Mesendoderm (in vitro differentiated cells): Measurements from ENCODE around the gene CEP72.

Experiments
- DNase-seq: peaks from one replicate; pipeline ENCODE4 v3.0.0; 2013
- H2AK5ac ChIP-seq: 2 replicates; pipeline ENCODE4 v1.6.1; 2013; ENCODE audit warnings: low read length, inconsistent platforms
- H2BK120ac ChIP-seq: 2 replicates; pipeline ENCODE4 v1.6.1; 2013; ENCODE audit warnings: low read depth, mild to moderate bottlenecking, low read length, moderate library complexity, mixed read lengths
- H2BK15ac ChIP-seq: replicated peaks from 2 replicates; pipeline ENCODE4 v1.6.1; 2013; ENCODE audit warnings: low read depth, mild to moderate bottlenecking, moderate library complexity
- H2BK5ac ChIP-seq: 2 replicates; pipeline ENCODE4 v1.6.1; 2013; ENCODE audit warnings: low read length, inconsistent platforms
- H3K18ac ChIP-seq: 2 replicates; pipeline ENCODE4 v1.6.1; 2013; ENCODE audit warnings: mild to moderate bottlenecking, low read length, mixed read lengths
- H3K23ac ChIP-seq: one replicate; pipeline ENCODE4 v1.6.1; 2013; ENCODE audit warnings: low read length
- H3K27ac ChIP-seq: 2 replicates; pipeline ENCODE4 v1.5.1; 2013; ENCODE audit warnings: low read depth, mild to moderate bottlenecking, inconsistent platforms, low read length, moderate library complexity
- H3K27me3 ChIP-seq: 2 replicates; pipeline ENCODE4 v1.6.1; 2013; ENCODE audit warnings: low read length, control low read depth, mild to moderate bottlenecking, inconsistent platforms; ENCODE audit not compliant: insufficient read depth, poor library complexity
- H3K36me3 ChIP-seq: 2 replicates; pipeline ENCODE4 v1.6.1; 2013; ENCODE audit warnings: low read length, inconsistent platforms; ENCODE audit not compliant: control insufficient read depth, insufficient read depth
- H3K4ac ChIP-seq: one replicate; pipeline ENCODE4 v1.6.1; 2013; ENCODE audit warnings: low read depth, mild to moderate bottlenecking, low read length, moderate library complexity
- H3K4me1 ChIP-seq: 2 replicates; pipeline ENCODE4 v1.6.1; 2013; ENCODE audit warnings: low read depth, low read length, inconsistent platforms; ENCODE audit not compliant: control insufficient read depth
- H3K4me2 ChIP-seq: 2 replicates; pipeline ENCODE4 v1.6.1; 2013; ENCODE audit warnings: low read length
- H3K4me3 ChIP-seq: 2 replicates; pipeline ENCODE4 v1.5.1; 2013; ENCODE audit warnings: mild to moderate bottlenecking, low read length
- H3K56ac ChIP-seq: one replicate; pipeline ENCODE4 v1.6.1; 2013; ENCODE audit warnings: low read length
- H3K79me1 ChIP-seq: 2 replicates; pipeline ENCODE4 v1.6.1; 2013; ENCODE audit warnings: low read length, inconsistent platforms
- H3K79me2 ChIP-seq: 2 replicates; pipeline ENCODE4 v1.6.1; 2013; ENCODE audit warnings: mild to moderate bottlenecking, low read length; ENCODE audit not compliant: control insufficient read depth, insufficient read depth
- H3K9ac ChIP-seq: 2 replicates; pipeline ENCODE4 v1.6.1; 2013; ENCODE audit warnings: low read length, inconsistent platforms
- H4K5ac ChIP-seq: one replicate; pipeline ENCODE4 v1.6.1; 2013; ENCODE audit warnings: low read length
- H4K8ac ChIP-seq: one replicate; pipeline ENCODE4 v1.6.1; 2013; ENCODE audit warnings: low read depth, mild to moderate bottlenecking, control low read depth, low read length, moderate library complexity
- WGBS: extraction: QIAGEN DNeasy Blood & Tissue Kit; methylation state at CpG from one replicate; pipeline ENCODE4 v1.1.7; 2013; ENCODE audit warnings: low lambda C conversion rate, missing lambda C conversion rate; ENCODE audit not compliant: insufficient coverage; ENCODE audit errors: extremely low coverage; 5-methylcytosine and 5-hydroxymethylcytosine counted together

CEP72 gene

GRCh38 chr5:641331-641765 is 29.2 kb downstream of the CEP72 start:
- no peak overlapping the region for H3K9ac ChIP-seq
- H3K4me1 ChIP-seq = no peaks in the 10 kb centered on the region
- no peak overlapping the region for H2BK15ac ChIP-seq
- no peak overlapping the region for H4K8ac ChIP-seq
- no peak overlapping the region for H3K56ac ChIP-seq
- H3K79me1 ChIP-seq = no peaks in the 10 kb centered on the region
- no peak overlapping the region for H2AK5ac ChIP-seq
- H3K27me3 ChIP-seq = no peaks in the 10 kb centered on the region
- no peak overlapping the region for H2BK120ac ChIP-seq
- peaks cover 18% of the 10 kb centered on the region for H3K36me3 ChIP-seq
- H3K4ac ChIP-seq = no peak overlapping the region
- H3K4me3 ChIP-seq = no peak overlapping the region
- H4K5ac ChIP-seq = no peak overlapping the region
- H3K4me2 ChIP-seq = no peak overlapping the region
- no CpG with 5 or more reads among the region's 14 CpGs for WGBS
- H3K23ac ChIP-seq = no peak overlapping the region
- no peak overlapping the region for H3K18ac ChIP-seq
- H3K79me2 ChIP-seq = no peaks in the 10 kb centered on the region
- H3K27ac ChIP-seq = no peak overlapping the region
- H2BK5ac ChIP-seq = no peak overlapping the region
- DNase-seq = no peak

- H3K4ac ChIP-seq = no peak overlapping the region
- no peak overlapping the region for H2BK120ac ChIP-seq
- H3K36me3 ChIP-seq = peaks cover 21% of the 10 kb centered on the region
- H2AK5ac ChIP-seq = no peak overlapping the region
- H2BK15ac ChIP-seq = no peak overlapping the region
- no peak for DNase-seq
- H3K9ac ChIP-seq = no peak overlapping the region
- no peak overlapping the region for H2BK5ac ChIP-seq
- H3K4me3 ChIP-seq = no peak overlapping the region
- no peak overlapping the region for H4K5ac ChIP-seq
- no CpG with 5 or more reads among the region's 14 CpGs for WGBS
- H3K18ac ChIP-seq = no peak overlapping the region
- no peak overlapping the region for H3K4me2 ChIP-seq
- H3K56ac ChIP-seq = no peak overlapping the region
- H3K27me3 ChIP-seq = no peaks in the 10 kb centered on the region
- H4K8ac ChIP-seq = no peak overlapping the region
- H3K79me1 ChIP-seq = peaks cover 2% of the 10 kb centered on the region
- H3K79me2 ChIP-seq = no peaks in the 10 kb centered on the region
- no peak overlapping the region for H3K23ac ChIP-seq
- H3K4me1 ChIP-seq = no peaks in the 10 kb centered on the region
- H3K27ac ChIP-seq = no peak overlapping the region
Measured at GRCh38 chr5:642481-642880, 30.3 kb downstream of the CEP72 start.

DNA sequence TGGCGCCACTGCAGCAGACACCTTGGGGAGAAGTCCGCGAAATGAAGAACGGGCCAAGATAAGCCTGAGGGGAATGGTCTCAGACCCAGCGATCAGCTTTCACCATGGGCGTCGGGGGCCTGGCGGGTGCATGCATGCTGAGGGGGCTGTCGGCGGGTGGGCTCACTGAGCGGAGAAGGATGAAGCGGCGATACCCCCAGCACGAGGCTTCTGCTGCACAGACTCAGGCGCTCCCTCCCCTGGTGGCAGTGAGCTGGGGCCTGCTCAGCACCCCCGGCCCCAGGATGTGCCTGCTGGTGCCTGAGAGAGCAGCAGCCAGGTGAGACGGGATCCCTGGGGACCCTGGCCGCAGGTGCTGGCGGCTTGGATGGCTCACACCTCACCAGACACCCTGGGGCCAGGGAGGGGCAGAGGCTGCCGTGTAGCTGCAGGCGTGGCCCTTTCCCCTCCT is 31.2 kb downstream of the CEP72 start:
- Histone ChIP-seq H3K4me1 (no peaks in the 10 kb centered on the region), H2BK5ac (no peak overlapping the region), H3K23ac (no peak overlapping the region), H3K4ac (no peak overlapping the region), H3K36me3 (peaks cover 20% of the 10 kb centered on the region), H4K5ac (no peak overlapping the region), H2BK120ac (no peak overlapping the region), H3K56ac (no peak overlapping the region), H3K4me3 (no peak overlapping the region), H3K4me2 (no peak overlapping the region), H3K9ac (no peak overlapping the region), H3K27me3 (no peaks in the 10 kb centered on the region), H3K27ac (no peak overlapping the region), H2BK15ac (no peak overlapping the region), H2AK5ac (no peak overlapping the region), H4K8ac (no peak overlapping the region), H3K79me1 (peaks cover 2% of the 10 kb centered on the region), H3K18ac (no peak overlapping the region), H3K79me2 (no peaks in the 10 kb centered on the region)
- no peak for DNase-seq
- no CpG with 5 or more reads among the region's 21 CpGs for WGBS

- Histone ChIP-seq H3K27ac (no peak overlapping the region), H3K79me2 (no peaks in the 10 kb centered on the region), H3K9ac (no peak overlapping the region), H3K27me3 (no peaks in the 10 kb centered on the region), H3K18ac (no peak overlapping the region), H2BK15ac (no peak overlapping the region), H3K4me2 (no peak overlapping the region), H3K79me1 (peaks cover 2% of the 10 kb centered on the region), H2BK5ac (no peak overlapping the region), H3K23ac (no peak overlapping the region), H4K8ac (no peak overlapping the region), H3K56ac (no peak overlapping the region), H3K4me1 (no peaks in the 10 kb centered on the region), H2BK120ac (no peak overlapping the region), H3K4ac (no peak overlapping the region), H2AK5ac (no peak overlapping the region), H4K5ac (no peak overlapping the region), H3K36me3 (peaks cover 20% of the 10 kb centered on the region), H3K4me3 (no peak overlapping the region)
- DNase-seq = no peak
- WGBS = no CpG with 5 or more reads among the region's 11 CpGs
Measured at GRCh38 chr5:643811-644271, 31.7 kb downstream of the CEP72 start.

DNA sequence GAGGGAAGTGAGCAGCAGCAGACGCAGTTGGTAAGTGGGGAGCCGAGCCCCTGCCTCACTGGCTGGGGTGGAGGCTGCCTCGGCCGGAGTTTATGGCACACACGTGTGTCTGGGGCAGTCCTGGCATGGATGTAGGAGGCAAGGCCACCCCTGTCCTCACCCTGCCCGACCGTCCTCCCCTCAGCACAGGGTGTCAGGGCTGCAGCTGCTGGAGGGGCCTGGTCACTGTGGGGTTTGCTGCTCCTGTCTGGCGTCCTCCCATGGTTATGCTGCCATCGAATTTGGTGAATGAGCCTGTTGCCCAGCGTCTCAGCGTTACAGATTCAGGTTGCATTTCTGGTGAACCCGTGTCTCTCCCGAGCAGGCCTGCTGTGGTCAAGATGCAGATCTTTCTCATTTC is 32.4 kb downstream of the CEP72 start:
- DNase-seq = no peak
- H3K56ac ChIP-seq = no peak overlapping the region
- H3K27ac ChIP-seq = no peak overlapping the region
- H3K9ac ChIP-seq = no peak overlapping the region
- no peak overlapping the region for H2AK5ac ChIP-seq
- H4K5ac ChIP-seq = no peak overlapping the region
- no peaks in the 10 kb centered on the region for H3K4me1 ChIP-seq
- H2BK15ac ChIP-seq = no peak overlapping the region
- no CpG with 5 or more reads among the region's 13 CpGs for WGBS
- H3K4ac ChIP-seq = no peak overlapping the region
- no peak overlapping the region for H3K4me2 ChIP-seq
- H3K23ac ChIP-seq = no peak overlapping the region
- H3K79me1 ChIP-seq = peaks cover 2% of the 10 kb centered on the region
- H3K4me3 ChIP-seq = no peak overlapping the region
- H2BK120ac ChIP-seq = no peak overlapping the region
- H3K79me2 ChIP-seq = no peaks in the 10 kb centered on the region
- no peak overlapping the region for H4K8ac ChIP-seq
- no peak overlapping the region for H3K18ac ChIP-seq
- no peaks in the 10 kb centered on the region for H3K27me3 ChIP-seq
- H2BK5ac ChIP-seq = no peak overlapping the region
- peaks cover 20% of the 10 kb centered on the region for H3K36me3 ChIP-seq

DNA sequence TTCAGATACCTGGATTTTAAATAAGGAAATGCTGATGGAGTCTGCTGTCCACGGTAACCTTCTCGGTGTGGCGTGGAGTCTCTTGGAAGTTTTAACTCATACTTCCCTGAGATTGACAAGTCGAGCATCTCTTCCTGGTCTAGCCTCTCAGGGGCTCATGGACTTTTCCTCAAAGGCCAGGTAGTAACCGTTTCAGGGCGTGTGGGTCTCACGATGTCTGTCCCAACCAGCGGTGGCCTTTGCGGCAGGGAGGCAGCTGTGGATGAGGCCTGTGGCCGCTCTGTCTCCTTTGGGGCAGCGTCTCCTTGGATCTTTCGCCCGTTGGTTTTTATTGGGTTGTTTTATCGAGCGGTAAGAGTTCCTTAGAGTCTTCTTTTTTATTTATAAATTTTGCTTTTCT is 32.8 kb downstream of the CEP72 start:
- no peak for DNase-seq
- H3K56ac ChIP-seq = no peak overlapping the region
- no peaks in the 10 kb centered on the region for H3K79me2 ChIP-seq
- H3K27ac ChIP-seq = no peak overlapping the region
- peaks cover 20% of the 10 kb centered on the region for H3K36me3 ChIP-seq
- H3K79me1 ChIP-seq = peaks cover 2% of the 10 kb centered on the region
- no peak overlapping the region for H3K4ac ChIP-seq
- no peak overlapping the region for H3K4me2 ChIP-seq
- no peaks in the 10 kb centered on the region for H3K4me1 ChIP-seq
- no peak overlapping the region for H2AK5ac ChIP-seq
- no peak overlapping the region for H3K23ac ChIP-seq
- no peak overlapping the region for H3K18ac ChIP-seq
- H2BK120ac ChIP-seq = no peak overlapping the region
- H3K9ac ChIP-seq = no peak overlapping the region
- no peaks in the 10 kb centered on the region for H3K27me3 ChIP-seq
- H2BK15ac ChIP-seq = no peak overlapping the region
- no peak overlapping the region for H4K5ac ChIP-seq
- H2BK5ac ChIP-seq = no peak overlapping the region
- H4K8ac ChIP-seq = no peak overlapping the region
- no peak overlapping the region for H3K4me3 ChIP-seq
- WGBS = no CpG with 5 or more reads among the region's 15 CpGs
